Measurements from ENCODE around the gene MMP15.

MMP15 gene

GRCh38 chr16:58045096-58045495 lies 19.5 kb downstream of the MMP15 start:
- TF ChIP-seq CTCF (IDR thresholded peaks at IDR 0.05; ENCODE audit: control insufficient read depth, extremely low read depth, insufficient read depth) = no peak
- no peak overlapping the region for H3K4me3 ChIP-seq (ENCODE audit: low read depth, low read length)
- DNase-seq (ENCODE audit: low read depth) = no peak

GRCh38 chr16:58046054-58046881 lies 20.7 kb downstream of the MMP15 start:
- no peak for DNase-seq (ENCODE audit: low read depth)
- H3K4me3 ChIP-seq (ENCODE audit: low read depth, low read length) = no peak overlapping the region
- no peak for TF ChIP-seq CTCF (IDR thresholded peaks at IDR 0.05; ENCODE audit: control insufficient read depth, extremely low read depth, insufficient read depth)

GRCh38 chr16:58046936-58047335 lies 21.4 kb downstream of the MMP15 start:
- no peak for TF ChIP-seq CTCF (IDR thresholded peaks at IDR 0.05; ENCODE audit: control insufficient read depth, extremely low read depth, insufficient read depth)
- DNase-seq (ENCODE audit: low read depth) = no peak
- H3K4me3 ChIP-seq (ENCODE audit: low read depth, low read length) = no peak overlapping the region

GRCh38 chr16:58047557-58048348 lies 22.2 kb downstream of the MMP15 start:
- TF ChIP-seq CTCF (IDR thresholded peaks at IDR 0.05; ENCODE audit: control insufficient read depth, extremely low read depth, insufficient read depth) = no peak
- no peak overlapping the region for H3K4me3 ChIP-seq (ENCODE audit: low read depth, low read length)
- DNase-seq (ENCODE audit: low read depth) = no peak

- TF ChIP-seq CTCF (IDR thresholded peaks at IDR 0.05; ENCODE audit: control insufficient read depth, extremely low read depth, insufficient read depth) = no peak
- DNase-seq (ENCODE audit: low read depth) = no peak
- H3K4me3 ChIP-seq (ENCODE audit: low read depth, low read length) = no peak overlapping the region
Measured at GRCh38 chr16:58048494-58049231, 23.1 kb downstream of the MMP15 start.

- no peak for TF ChIP-seq CTCF (IDR thresholded peaks at IDR 0.05; ENCODE audit: control insufficient read depth, extremely low read depth, insufficient read depth)
- H3K4me3 ChIP-seq (ENCODE audit: low read depth, low read length) = no peak overlapping the region
- DNase-seq (ENCODE audit: low read depth) = no peak
Measured at GRCh38 chr16:58049232-58050185, 24.0 kb downstream of the MMP15 start.
